Transverse colon (tissue), 4 donors: Measurements from ENCODE around the gene CST7.

Experiments
- EP300 ChIP-seq: sonication (generic); formaldehyde crosslinking; IDR thresholded peaks from one replicate; pipeline ENCODE4 v1.6.1; 2017; ENCODE audit warnings: antibody characterized with exemption, low read depth
- POLR2A ChIP-seq: fragments of 450-650 bp; IDR thresholded peaks from one replicate; pipeline ENCODE4 v1.6.1; 2016; ENCODE audit warnings: antibody characterized with exemption, mild to moderate bottlenecking, moderate library complexity
- POLR2AphosphoS5 ChIP-seq, 3 donors: sonication (generic); formaldehyde crosslinking; IDR thresholded peaks; one replicate each; pipeline ENCODE4 v1.6.1; 2016; ENCODE audit warnings: antibody characterized with exemption in 3 of 3
- TF ChIP-seq, protein P1 (sequence below), 5 experiments: fragments of 200-600 bp in 3 of 5; fragments of 450-650 bp in 2 of 5; sonication (generic) in 3 of 5; IDR thresholded peaks; 1 replicate in 2 of 5; 2 replicates in 3 of 5; pipeline ENCODE4 v1.5.1; 2016 to 2017; ENCODE audit warnings: antibody characterized with exemption in 5 of 5, inconsistent platforms in 3 of 5, mild to moderate bottlenecking in 2 of 5, moderate library complexity in 1 of 5

DNA sequence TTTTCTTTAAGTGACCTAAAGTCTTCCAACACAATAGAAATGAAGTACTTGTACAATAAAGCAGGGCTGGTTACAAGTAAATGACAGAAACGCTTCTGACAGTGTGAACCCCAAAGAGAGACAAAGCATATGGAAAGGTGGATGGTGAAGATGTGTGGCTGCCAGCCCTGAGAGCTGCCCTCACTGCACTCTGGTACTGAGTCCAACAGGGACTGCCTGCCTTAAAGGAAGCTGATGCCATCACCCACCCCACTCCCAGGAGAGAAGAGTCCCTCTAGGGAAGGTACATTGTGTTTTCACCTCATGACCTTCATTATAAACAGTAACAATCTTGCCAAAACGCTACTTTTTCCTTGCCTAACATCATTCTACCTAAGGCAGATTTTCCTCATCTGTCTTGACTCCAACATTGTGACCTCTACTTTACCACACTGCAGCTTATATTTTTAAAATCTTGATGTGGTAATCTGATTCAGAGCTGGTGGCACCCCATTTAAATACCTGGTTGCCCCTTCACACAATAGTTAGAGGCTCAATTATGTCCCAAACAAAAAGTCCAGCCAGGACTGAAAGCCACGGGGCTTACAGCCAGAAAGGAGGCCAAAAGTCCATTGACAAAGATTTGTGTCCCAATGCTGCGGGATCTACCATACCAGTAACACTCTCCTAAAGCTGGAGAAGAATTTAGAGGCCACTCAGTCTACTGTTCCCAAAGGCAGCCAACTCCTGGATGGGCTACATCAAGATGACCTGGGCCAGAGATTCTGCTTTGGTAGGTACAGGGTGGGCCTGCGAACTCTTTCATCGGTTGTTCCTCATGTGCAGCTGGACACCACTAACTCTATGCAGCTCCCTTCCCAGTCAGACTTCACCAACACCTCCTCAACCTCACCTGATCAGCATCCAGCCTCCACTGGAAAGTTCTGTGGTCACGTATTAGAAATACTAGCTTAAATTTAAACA lies 39.1 kb downstream of the CST7 start:
- TF ChIP-seq, protein P1, sequence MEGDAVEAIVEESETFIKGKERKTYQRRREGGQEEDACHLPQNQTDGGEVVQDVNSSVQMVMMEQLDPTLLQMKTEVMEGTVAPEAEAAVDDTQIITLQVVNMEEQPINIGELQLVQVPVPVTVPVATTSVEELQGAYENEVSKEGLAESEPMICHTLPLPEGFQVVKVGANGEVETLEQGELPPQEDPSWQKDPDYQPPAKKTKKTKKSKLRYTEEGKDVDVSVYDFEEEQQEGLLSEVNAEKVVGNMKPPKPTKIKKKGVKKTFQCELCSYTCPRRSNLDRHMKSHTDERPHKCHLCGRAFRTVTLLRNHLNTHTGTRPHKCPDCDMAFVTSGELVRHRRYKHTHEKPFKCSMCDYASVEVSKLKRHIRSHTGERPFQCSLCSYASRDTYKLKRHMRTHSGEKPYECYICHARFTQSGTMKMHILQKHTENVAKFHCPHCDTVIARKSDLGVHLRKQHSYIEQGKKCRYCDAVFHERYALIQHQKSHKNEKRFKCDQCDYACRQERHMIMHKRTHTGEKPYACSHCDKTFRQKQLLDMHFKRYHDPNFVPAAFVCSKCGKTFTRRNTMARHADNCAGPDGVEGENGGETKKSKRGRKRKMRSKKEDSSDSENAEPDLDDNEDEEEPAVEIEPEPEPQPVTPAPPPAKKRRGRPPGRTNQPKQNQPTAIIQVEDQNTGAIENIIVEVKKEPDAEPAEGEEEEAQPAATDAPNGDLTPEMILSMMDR (IDR thresholded peaks at IDR 0.05) = no peak
- no peak for TF ChIP-seq POLR2A
- no peak for TF ChIP-seq EP300
- no peak for TF ChIP-seq POLR2AphosphoS5 (IDR thresholded peaks at IDR 0.05)
